Cardiac fibroblast (primary cell): Measurements from ENCODE around the gene NARF.
"Not testable (repeated sequence)": the region's sequence is repeated elsewhere in the genome, so short reads cannot be mapped to it uniquely, and the experiment has no call there.

ENCODE experiments used
- DNase-seq, 2 donors: peaks; one replicate each; pipeline versions ENCODE4 v3.0.0 to v3.0.0-alpha.2; 2010; ENCODE audit warnings: low read depth in 2 of 2
- H3K4me3 ChIP-seq, 2 donors: replicated peaks in 1 of 2; 1 replicate in 1 of 2; 2 replicates in 1 of 2; pipeline ENCODE4 v1.5.1; 2011; ENCODE audit warnings: low read depth in 2 of 2, low read length in 2 of 2, mild to moderate bottlenecking in 2 of 2, moderate library complexity in 1 of 2
- TF ChIP-seq, protein P1 (sequence below): IDR thresholded peaks from one replicate; pipeline ENCODE4 v1.5.1; 2011; ENCODE audit warnings: low read depth, mild to moderate bottlenecking, low read length, inconsistent platforms

Gene NARF

DNA sequence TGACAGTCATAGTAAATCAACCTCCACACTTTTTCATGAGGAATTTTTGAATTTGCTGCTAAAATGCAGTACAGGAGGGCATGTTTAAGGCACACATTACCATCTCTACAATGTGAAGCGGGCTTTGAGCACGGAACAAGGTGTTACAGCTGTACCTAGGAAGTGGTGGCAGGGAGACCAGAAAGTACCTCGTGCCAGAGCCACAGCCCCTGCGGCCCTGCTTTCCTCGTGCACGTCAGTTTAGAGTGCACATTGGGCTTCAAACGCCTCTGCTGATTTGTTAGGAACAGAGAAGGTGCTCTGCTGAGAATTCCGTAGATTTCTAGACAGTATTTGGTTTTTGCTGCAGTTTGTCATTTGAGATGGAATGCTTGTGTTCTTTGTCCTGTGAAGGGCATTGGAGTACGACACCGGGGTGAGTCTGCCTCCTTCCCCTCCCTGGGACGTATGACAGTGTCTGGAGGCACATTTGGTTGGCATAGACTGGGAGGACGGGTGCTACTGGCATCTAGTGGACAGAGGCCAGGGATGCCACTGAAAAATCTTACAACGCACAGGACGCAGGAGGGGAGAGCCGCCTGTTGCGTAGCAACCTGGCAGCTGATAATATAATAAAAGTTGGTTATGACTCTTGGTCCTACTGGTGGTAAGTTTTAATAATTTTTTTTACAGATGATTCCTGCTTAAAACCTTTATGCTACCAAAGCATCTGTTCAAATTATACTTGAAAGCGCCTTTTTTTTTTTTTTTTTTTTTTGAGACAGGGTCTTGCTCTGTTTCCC lies 70.1 kb downstream of the NARF start:
- peak in 1 of 2 donors; percentile 53 for DNase-seq
- TF ChIP-seq, protein P1, sequence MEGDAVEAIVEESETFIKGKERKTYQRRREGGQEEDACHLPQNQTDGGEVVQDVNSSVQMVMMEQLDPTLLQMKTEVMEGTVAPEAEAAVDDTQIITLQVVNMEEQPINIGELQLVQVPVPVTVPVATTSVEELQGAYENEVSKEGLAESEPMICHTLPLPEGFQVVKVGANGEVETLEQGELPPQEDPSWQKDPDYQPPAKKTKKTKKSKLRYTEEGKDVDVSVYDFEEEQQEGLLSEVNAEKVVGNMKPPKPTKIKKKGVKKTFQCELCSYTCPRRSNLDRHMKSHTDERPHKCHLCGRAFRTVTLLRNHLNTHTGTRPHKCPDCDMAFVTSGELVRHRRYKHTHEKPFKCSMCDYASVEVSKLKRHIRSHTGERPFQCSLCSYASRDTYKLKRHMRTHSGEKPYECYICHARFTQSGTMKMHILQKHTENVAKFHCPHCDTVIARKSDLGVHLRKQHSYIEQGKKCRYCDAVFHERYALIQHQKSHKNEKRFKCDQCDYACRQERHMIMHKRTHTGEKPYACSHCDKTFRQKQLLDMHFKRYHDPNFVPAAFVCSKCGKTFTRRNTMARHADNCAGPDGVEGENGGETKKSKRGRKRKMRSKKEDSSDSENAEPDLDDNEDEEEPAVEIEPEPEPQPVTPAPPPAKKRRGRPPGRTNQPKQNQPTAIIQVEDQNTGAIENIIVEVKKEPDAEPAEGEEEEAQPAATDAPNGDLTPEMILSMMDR = peak; percentile 18
- no peak overlapping the region for H3K4me3 ChIP-seq

- TF ChIP-seq, protein P1 = no peak
- H3K4me3 ChIP-seq = no peak overlapping the region
- no peak for DNase-seq
Observed at GRCh38 chr17:82529914-82530300, 71.4 kb downstream of the NARF start.

- H3K4me3 ChIP-seq = no peak overlapping the region
- TF ChIP-seq, protein P1 = no peak
- peak; percentile 40 to 82 for DNase-seq
Observed at GRCh38 chr17:82531431-82531881, 72.9 kb downstream of the NARF start.

- no peak overlapping the region for H3K4me3 ChIP-seq
- TF ChIP-seq, protein P1 = no peak
- no peak for DNase-seq
Observed at GRCh38 chr17:82534401-82534812, 75.9 kb downstream of the NARF start.

DNA sequence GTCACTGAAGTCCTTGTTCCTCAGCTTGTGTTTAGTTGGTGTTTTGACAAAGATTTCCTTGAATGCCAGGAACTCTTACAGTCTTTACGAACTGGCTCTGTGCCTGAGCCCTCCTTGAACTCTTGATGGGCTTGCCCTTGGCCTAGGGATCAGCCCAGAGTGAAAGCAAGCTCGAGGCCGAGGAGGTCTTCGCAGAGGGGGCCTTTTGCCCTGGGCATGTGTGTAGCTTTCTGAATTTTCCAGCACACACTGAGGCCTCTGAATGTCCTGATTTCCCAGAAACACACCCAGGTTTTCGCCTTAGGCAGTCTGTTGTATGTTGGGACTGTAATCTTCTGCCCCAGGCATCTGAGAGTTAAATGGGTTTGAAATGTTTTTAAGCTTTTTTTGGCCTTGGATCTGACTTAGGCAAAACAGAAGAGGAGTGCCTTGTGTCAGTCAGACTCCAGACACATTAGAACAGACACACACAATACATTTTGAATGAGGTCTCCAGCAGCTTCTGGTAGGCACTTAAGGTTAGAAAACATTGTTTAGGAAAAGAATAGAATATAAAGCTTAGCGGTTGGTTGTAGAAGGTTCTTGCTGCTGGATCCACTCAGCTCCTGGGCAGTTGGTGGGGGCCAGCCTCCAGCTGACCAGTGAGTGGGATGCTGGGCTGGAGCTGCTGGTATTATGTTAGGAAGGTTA lies 78.1 kb downstream of the NARF start:
- DNase-seq = peak in 1 of 2 donors; percentile 76
- H3K4me3 ChIP-seq = peak overlapping the region in 1 of 2 donors; percentile 31
- TF ChIP-seq, protein P1 = no peak

GRCh38 chr17:82537228-82537627 lies 78.7 kb downstream of the NARF start:
- not testable (repeated sequence) for H3K4me3 ChIP-seq

GRCh38 chr17:82539076-82539475 lies 80.5 kb downstream of the NARF start:
- H3K4me3 ChIP-seq, DNase-seq: not testable (repeated sequence)

More at GRCh38 chr17:82537228-82537627, 78.7 kb downstream of the NARF start:
- DNase-seq = not testable (repeated sequence)
